Ovary (tissue), 3 donors: ENCODE measurements around the gene AMOTL1.

ENCODE experiments used
- CTCF ChIP-seq, 3 donors: fragments of 450-650 bp in 2 of 3; fragments of 200-600 bp in 1 of 3; IDR thresholded peaks; one replicate each; pipeline versions ENCODE4 v1.5.1 to v1.8.0; 2016 to 2022; ENCODE audit warnings: antibody characterized with exemption in 3 of 3, mild to moderate bottlenecking in 1 of 3
- EP300 ChIP-seq: sonication (generic); formaldehyde crosslinking; IDR thresholded peaks from one replicate; pipeline ENCODE4 v1.6.1; 2017; ENCODE audit warnings: antibody characterized with exemption
- POLR2A ChIP-seq: fragments of 450-650 bp; IDR thresholded peaks from one replicate; pipeline ENCODE4 v1.6.1; 2017; ENCODE audit warnings: antibody characterized with exemption, mild to moderate bottlenecking, moderate library complexity
- donor health status: DM: no; HTN: no; CAD: no.

- TF ChIP-seq CTCF (IDR thresholded peaks at IDR 0.05), result no peak
- no peak for TF ChIP-seq POLR2A
- no peak for TF ChIP-seq EP300
These were observed 35.3 kb downstream of the AMOTL1 start for GRCh38 chr11:94803491-94803890.
